Activated CD8-positive, alpha-beta memory T cell treated with anti-CD3 and anti-CD28 coated beads for 24 hours (primary cell): ENCODE results near the gene PLEK2.

ENCODE experiments used
- DNase-seq: peaks from one replicate; pipeline ENCODE4 v3.0.0-alpha.2; 2020

PLEK2 gene

GRCh38 chr14:67395876-67396189 is 16.1 kb downstream of the PLEK2 start:
- DNase-seq: no peak

GRCh38 chr14:67395086-67395875 is 16.7 kb downstream of the PLEK2 start:
- DNase-seq: no peak

- no peak for DNase-seq
These were observed 18.3 kb downstream of the PLEK2 start for GRCh38 chr14:67393689-67394088.

- DNase-seq: no peak
These were observed 19.2 kb downstream of the PLEK2 start for GRCh38 chr14:67392800-67393199.

GRCh38 chr14:67392123-67392522 is 19.8 kb downstream of the PLEK2 start:
- DNase-seq: no peak

- no peak for DNase-seq
These were observed 20.7 kb downstream of the PLEK2 start for GRCh38 chr14:67391268-67391667.

- DNase-seq: no peak
These were observed 22.0 kb downstream of the PLEK2 start for GRCh38 chr14:67389811-67390534.

GRCh38 chr14:67389275-67389674 is 22.7 kb downstream of the PLEK2 start:
- no peak for DNase-seq

- DNase-seq: no peak
These were observed 24.8 kb downstream of the PLEK2 start for GRCh38 chr14:67387195-67387594.

- DNase-seq: no peak
These were observed 26.3 kb downstream of the PLEK2 start for GRCh38 chr14:67385618-67386017.

GRCh38 chr14:67385120-67385519 is 26.8 kb downstream of the PLEK2 start:
- no peak for DNase-seq

GRCh38 chr14:67377916-67378315 is 34.0 kb downstream of the PLEK2 start:
- no peak for DNase-seq

GRCh38 chr14:67373347-67373746 is 38.6 kb downstream of the PLEK2 start:
- no peak for DNase-seq

GRCh38 chr14:67372833-67373232 is 39.1 kb downstream of the PLEK2 start:
- no peak for DNase-seq

GRCh38 chr14:67371247-67372148 is 40.5 kb downstream of the PLEK2 start:
- DNase-seq: no peak

- DNase-seq: no peak
These were observed 41.1 kb downstream of the PLEK2 start for GRCh38 chr14:67370830-67371229.

- DNase-seq: no peak
These were observed 46.5 kb downstream of the PLEK2 start for GRCh38 chr14:67365476-67365875.

GRCh38 chr14:67360470-67361206 is 51.3 kb downstream of the PLEK2 start:
- DNase-seq: no peak

- peak; percentile 98 for DNase-seq
These were observed 52.0 kb downstream of the PLEK2 start, which contains the start of the genes ATP6V1D and EIF2S1 for GRCh38 chr14:67359775-67360469. TSS of gene ATP6V1D (minus strand) at chr14:67359804. CDS start at chr14:67359698, 106 bp downstream. TSS of gene EIF2S1 (plus strand) at chr14:67360328. CDS start at chr14:67364768, 4,440 bp downstream.

- DNase-seq: no peak
These were observed 52.8 kb downstream of the PLEK2 start for GRCh38 chr14:67358924-67359774.

GRCh38 chr14:67357969-67358354 is 54.0 kb downstream of the PLEK2 start:
- no peak for DNase-seq
